Stimulated activated naive CD8-positive, alpha-beta T cell treated with anti-CD3 and anti-CD28 coated beads, Interleukin-15, amount 100 ng/mL, for 72 hours (primary cell): ENCODE data around the gene TMEM120B.

ENCODE experiments used
- ATAC-seq: fragments of 150-1000 bp; cut with Tn5 transposase; 2 replicates; pipeline ENCODE4 v1.10.0; 2021; ENCODE audit warnings: mild to moderate bottlenecking, moderate library complexity
- DNase-seq, 2 donors: peaks; one replicate each; pipeline ENCODE4 v3.0.0; 2021 to 2022
- H3K27ac Mint-ChIP-seq, 2 donors: one replicate each; pipeline ENCODE4 v1.8.0; 2022; ENCODE audit warnings: mild to moderate bottlenecking in 2 of 2, mixed read lengths in 2 of 2, moderate library complexity in 2 of 2
- H3K27me3 Mint-ChIP-seq: one replicate; pipeline ENCODE4 v1.8.0; 2022; ENCODE audit warnings: mixed read lengths
- H3K4me1 Mint-ChIP-seq: one replicate; pipeline ENCODE4 v1.8.0; 2022; ENCODE audit warnings: mild to moderate bottlenecking, mixed read lengths
- H3K4me3 Mint-ChIP-seq, 2 donors: one replicate each; pipeline ENCODE4 v1.8.0; 2022; ENCODE audit warnings: mild to moderate bottlenecking in 2 of 2, mixed read lengths in 2 of 2, moderate library complexity in 1 of 2
- H3K9me3 Mint-ChIP-seq, 2 donors: one replicate each; pipeline ENCODE4 v1.8.0; 2022; ENCODE audit warnings: mixed read lengths in 2 of 2

TMEM120B gene

DNA sequence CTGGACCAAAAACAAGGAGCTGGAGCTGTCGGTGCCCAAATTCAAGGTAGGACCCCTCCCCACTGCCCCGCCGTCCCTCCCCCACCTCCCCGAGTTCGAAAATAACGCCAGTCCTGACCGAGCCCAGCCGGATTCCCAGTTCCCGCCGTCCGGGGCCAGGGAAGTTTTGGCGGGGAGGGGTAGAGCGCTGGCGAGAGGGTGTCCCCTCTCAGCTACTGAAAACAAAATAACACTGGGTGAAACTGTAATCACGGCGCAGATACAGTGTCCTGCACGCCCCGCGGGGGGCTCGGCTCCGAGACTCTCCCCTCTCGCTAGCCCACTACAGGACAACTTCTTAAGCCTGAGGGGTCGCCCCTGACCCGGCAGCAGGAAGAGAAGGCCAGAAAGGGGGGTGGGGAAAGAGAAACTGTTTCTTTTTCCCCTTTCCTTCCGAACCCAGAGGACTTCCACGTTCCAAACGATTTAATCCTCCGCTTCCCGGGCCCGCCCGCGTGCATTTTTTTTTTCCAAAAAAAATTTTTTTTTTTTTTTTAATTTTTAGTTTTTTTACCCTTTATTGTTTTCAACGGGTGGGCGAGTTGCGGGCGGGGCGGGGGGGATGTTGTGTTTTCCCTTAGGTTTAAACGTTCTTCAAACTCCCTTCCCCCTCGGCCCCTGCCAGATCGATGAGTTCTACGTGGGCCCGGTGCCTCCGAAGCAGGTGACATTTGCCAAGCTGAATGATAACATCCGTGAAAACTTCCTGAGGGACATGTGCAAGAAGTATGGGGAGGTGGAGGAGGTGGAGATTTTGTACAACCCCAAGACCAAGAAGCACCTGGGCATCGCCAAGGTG lies 92.8 kb downstream of the TMEM120B start:
- Mint-ChIP-seq H3K9me3 (no peaks in the 10 kb centered on the region), H3K27me3 (no peaks in the 10 kb centered on the region), H3K27ac (peak overlapping the region; percentile 86 to 98), H3K4me1 (peaks cover 50% of the 10 kb centered on the region), H3K4me3 (peak overlapping the region; percentile 88 to 89)
- DNase-seq = no peak
- no peak for ATAC-seq

DNA sequence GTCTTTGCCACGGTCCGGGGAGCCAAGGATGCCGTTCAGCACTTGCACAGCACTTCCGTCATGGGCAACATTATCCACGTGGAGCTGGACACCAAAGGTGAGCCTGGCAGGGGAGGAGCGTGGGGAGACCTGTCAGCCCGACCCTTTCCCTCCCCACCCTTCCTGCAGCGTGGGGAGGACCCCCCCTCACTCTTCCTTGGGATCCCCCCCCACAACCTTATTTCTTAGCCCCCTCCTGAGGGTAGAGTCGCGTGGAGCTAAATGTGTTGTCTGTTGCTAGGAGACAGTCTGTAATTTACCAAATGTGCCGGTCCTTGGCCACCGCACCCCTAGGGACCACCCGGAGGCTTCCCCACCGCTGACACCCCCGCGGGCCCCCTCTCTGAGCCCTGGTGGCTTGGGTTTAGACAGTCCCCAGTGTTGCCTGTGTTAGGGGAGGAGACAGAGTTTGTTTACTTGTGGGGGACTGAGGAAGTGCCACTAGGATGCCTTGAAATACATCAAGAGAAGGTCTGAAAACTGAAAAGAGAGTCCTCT lies 93.5 kb downstream of the TMEM120B start:
- ATAC-seq = no peak
- no peak for DNase-seq
- H3K27ac Mint-ChIP-seq = peak overlapping the region; percentile 70 to 93
- no peaks in the 10 kb centered on the region for H3K9me3 Mint-ChIP-seq
- peaks cover 57% of the 10 kb centered on the region for H3K4me1 Mint-ChIP-seq
- H3K27me3 Mint-ChIP-seq = no peaks in the 10 kb centered on the region
- peak overlapping the region; percentile 88 to 89 for H3K4me3 Mint-ChIP-seq

DNA sequence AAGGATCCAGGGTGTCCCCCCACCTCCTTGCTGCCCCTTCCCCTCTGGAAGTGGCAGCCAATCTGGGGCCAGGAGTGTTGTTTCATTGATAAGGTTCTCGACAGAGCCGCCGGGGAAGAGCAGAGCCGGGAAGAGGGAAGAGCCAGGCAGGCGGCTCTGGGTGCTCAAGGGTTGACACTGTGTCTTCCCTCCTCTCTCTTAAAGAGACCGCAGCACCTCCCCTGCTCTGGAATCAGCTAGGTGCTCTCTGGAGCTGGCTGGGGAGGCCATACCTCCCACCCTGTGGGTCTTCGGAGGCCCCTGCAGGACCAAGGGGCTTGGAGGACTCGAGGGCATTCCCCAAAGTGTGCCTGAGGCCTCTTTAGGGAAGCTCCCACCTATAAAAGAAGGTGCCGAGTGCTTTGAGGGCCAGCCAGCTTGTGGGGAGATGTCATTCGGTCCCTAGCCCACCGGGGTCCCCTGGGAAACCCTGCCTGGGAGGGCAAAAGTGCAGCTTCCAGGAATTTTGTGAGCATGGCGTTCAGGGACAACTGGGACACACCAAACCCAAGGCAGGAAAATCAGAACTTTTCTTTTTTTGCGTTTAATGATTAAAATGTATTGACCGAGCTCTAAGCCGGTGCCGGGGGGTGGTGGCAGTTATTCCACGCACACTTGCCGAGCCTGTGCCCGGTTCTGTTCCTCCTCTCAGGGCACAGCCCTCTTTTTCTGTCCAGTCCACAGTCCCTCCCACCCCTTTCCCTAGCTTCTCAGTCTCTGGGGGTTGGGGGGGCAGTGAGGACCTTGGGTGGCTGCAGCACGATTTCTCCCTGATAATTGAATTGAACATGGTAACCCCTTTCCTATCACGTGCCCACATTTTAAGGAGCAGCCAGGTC lies 94.2 kb downstream of the TMEM120B start:
- ATAC-seq (no peak), DNase-seq (no peak)
- H3K4me1 Mint-ChIP-seq = peaks cover 64% of the 10 kb centered on the region
- peak overlapping the region; percentile 70 to 93 for H3K27ac Mint-ChIP-seq
- no peaks in the 10 kb centered on the region for H3K27me3 Mint-ChIP-seq
- peak overlapping the region; percentile 88 to 89 for H3K4me3 Mint-ChIP-seq
- H3K9me3 Mint-ChIP-seq = no peaks in the 10 kb centered on the region

DNA sequence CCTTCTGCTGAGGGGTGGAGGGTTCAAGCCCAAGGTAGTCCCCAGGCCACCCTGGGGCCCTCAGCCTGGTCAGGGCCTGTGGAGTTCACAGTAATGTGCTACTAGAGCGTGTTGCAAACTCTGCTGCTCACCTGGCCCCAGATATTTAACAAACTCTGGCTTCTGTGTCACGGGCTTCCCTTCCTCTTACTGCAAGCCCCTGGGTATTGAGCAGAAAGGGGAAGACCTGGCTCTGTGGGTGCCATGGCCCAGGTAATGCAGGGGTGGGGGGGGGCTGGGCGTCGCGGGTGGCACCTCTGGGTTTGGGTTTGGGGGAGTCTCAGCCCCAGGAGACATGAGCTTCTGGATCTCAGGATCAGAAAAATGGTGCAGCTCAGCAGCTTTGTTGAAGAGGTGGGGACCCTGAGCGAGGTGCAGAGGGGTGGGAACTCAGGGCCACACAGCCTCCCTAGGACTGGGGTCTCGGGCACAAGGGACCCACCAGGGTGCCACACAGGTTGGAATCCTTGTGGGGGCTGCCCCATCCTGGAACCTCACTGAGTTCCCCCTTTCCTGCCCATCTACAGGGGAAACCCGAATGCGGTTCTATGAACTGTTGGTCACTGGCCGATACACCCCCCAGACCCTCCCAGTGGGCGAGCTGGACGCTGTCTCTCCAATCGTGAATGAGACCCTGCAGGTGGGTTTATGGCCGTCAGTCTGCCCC lies 95.2 kb downstream of the TMEM120B start:
- ATAC-seq = no peak
- Mint-ChIP-seq H3K27me3 (no peaks in the 10 kb centered on the region), H3K4me1 (peaks cover 70% of the 10 kb centered on the region), H3K27ac (no peak overlapping the region), H3K4me3 (peak overlapping the region; percentile 88 to 89), H3K9me3 (no peaks in the 10 kb centered on the region)
- DNase-seq = no peak

DNA sequence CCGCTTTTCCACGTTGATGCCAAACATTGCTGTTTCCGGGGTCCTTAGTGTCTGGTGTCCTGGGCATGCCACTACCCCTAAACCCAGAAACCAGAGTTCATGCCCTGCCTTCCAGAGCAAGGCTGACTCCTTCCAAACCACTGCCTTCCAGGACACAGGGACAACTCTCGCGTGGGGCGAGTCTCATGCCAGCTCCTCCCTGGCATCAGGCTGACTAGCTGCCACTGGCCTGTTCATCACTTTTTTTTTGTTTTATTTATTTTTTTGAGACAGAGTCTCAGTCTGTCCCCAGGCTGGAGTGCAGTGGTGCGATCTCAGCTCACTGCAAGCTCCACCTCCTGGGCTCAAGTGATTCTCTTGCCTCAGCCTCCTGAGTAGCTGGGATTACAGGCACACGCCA lies 96.1 kb downstream of the TMEM120B start:
- ATAC-seq (no peak), DNase-seq (no peak)
- Mint-ChIP-seq H3K4me1 (peaks cover 74% of the 10 kb centered on the region), H3K27ac (peak overlapping the region in 1 of 2 donors; percentile 21), H3K9me3 (no peaks in the 10 kb centered on the region), H3K4me3 (peak overlapping the region in 1 of 2 donors; percentile 19), H3K27me3 (no peaks in the 10 kb centered on the region)

GRCh38 chr12:121809712-121810116 lies 97.2 kb downstream of the TMEM120B start:
- H3K4me3 Mint-ChIP-seq = no peak overlapping the region
- peaks cover 77% of the 10 kb centered on the region for H3K4me1 Mint-ChIP-seq
- no peak overlapping the region for H3K27ac Mint-ChIP-seq
- ATAC-seq = no peak
- H3K9me3 Mint-ChIP-seq = no peaks in the 10 kb centered on the region
- no peak for DNase-seq
- no peaks in the 10 kb centered on the region for H3K27me3 Mint-ChIP-seq

GRCh38 chr12:121810234-121810817 lies 97.8 kb downstream of the TMEM120B start:
- H3K27me3 Mint-ChIP-seq = no peaks in the 10 kb centered on the region
- peak overlapping the region in 1 of 2 donors; percentile 86 for H3K4me3 Mint-ChIP-seq
- H3K27ac Mint-ChIP-seq = peak overlapping the region in 1 of 2 donors; percentile 55
- H3K4me1 Mint-ChIP-seq = peaks cover 81% of the 10 kb centered on the region
- ATAC-seq = no peak
- H3K9me3 Mint-ChIP-seq = no peaks in the 10 kb centered on the region
- no peak for DNase-seq

GRCh38 chr12:121810833-121811433 lies 98.4 kb downstream of the TMEM120B start:
- Mint-ChIP-seq H3K9me3 (no peaks in the 10 kb centered on the region), H3K27me3 (no peaks in the 10 kb centered on the region), H3K27ac (peak overlapping the region; percentile 30 to 55), H3K4me1 (peaks cover 81% of the 10 kb centered on the region), H3K4me3 (peak overlapping the region; percentile 86 to 94)
- no peak for DNase-seq
- no peak for ATAC-seq

DNA sequence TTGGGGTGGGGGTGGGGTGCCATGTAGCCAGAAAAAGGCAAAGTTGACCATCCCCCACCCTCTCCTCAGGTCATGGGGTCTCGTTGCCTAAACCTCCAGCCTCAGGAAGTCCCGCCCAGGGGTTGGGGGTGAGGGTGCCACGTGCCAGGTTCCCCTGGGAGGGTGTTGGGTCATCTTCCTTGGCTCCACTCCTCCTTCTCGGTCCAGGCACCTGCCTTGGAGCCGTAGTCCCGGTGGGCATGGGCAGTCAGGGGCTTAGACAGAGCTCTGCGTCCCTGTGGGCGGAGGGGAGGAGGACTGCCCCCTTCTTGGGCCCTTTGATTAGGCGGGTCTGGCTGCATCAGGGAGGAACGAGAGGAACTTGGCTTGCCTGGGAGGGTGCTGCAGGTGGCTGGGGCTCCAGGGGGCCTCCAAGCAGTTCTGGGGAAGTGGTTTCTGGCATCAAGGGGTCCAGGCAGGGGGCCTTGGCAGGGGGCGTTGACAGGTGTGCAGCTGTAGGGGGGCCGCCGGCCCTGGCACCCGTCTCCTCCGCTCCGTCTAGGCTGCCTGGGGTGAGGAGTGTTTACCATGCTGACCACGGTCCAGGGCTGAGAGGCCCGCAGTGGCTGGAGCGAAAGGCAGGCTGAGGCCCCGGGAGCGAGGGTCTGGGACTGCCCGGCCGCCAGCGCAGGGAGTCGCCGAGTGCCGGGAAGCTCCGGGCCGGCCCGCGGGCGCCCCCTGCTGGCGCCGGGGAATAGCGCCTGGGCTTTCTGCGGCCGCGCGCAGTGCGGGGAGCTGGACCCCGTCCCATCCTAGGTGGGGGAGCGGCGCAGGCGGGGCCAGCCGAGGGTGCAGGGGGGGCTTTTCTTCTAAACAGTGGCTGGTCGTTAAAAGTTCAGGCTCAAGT lies 99.1 kb downstream of the TMEM120B start:
- Mint-ChIP-seq H3K27ac (peak overlapping the region; percentile 81 to 91), H3K4me1 (peaks cover 74% of the 10 kb centered on the region), H3K27me3 (no peaks in the 10 kb centered on the region), H3K9me3 (no peaks in the 10 kb centered on the region), H3K4me3 (peak overlapping the region; percentile 86 to 94)
- DNase-seq (peak; percentile 69 to 78), ATAC-seq (peak; percentile 86)

DNA sequence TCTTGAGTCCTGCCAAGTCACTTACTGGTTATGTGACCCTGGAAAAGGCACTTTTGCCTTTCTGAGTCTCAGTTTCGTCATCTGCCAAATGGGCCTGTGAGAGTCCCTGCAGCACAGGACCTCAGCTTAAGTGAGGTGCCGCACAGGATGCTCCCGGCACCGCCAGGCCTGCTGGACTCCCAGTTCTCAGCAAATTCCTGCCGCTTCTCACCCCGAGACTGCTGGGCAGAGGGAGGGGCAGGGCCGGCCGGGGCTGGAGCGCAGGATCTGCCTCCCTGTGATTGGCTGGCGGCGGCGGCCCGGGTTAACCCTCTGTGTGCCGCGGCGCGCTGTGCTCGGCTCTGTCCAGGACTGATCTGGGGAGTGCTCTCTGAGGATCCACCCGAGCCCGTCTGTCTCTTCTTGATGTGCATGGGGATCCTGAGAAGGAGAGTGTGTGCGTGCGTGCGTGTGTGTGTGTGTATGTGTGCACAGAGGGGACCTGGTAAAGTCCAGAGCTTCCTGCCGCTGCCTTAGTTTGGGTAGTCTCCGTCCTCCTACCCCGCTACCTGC lies 99.8 kb downstream of the TMEM120B start:
- Mint-ChIP-seq H3K4me1 (peaks cover 67% of the 10 kb centered on the region), H3K27ac (peak overlapping the region in 1 of 2 donors; percentile 91), H3K9me3 (no peaks in the 10 kb centered on the region), H3K4me3 (peak overlapping the region; percentile 86 to 94), H3K27me3 (no peaks in the 10 kb centered on the region)
- DNase-seq (no peak), ATAC-seq (peak; percentile 62)

- DNase-seq (no peak), ATAC-seq (no peak)
- H3K4me3 Mint-ChIP-seq = peak overlapping the region; percentile 86 to 94
- no peaks in the 10 kb centered on the region for H3K27me3 Mint-ChIP-seq
- H3K27ac Mint-ChIP-seq = peak overlapping the region; percentile 28 to 91
- H3K9me3 Mint-ChIP-seq = no peaks in the 10 kb centered on the region
- peaks cover 59% of the 10 kb centered on the region for H3K4me1 Mint-ChIP-seq
These were observed 100.7 kb downstream of the TMEM120B start for GRCh38 chr12:121812921-121813896.

DNA sequence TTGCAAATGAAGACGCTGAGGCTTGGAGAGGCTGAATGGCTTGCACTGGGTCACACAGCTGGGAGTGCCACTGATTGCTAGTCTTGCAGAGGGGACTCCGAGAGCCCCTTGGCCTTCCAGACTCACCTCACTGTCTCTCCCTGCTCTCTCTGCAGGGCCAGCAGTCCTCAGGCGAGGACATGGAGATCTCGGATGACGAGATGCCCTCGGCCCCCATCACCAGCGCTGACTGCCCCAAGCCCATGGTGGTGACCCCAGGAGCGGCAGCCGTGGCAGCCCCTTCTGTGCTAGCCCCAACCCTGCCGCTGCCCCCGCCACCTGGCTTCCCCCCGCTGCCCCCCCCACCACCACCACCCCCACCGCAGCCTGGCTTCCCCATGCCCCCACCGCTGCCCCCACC lies 101.4 kb downstream of the TMEM120B start:
- Mint-ChIP-seq H3K4me3 (peak overlapping the region in 1 of 2 donors; percentile 16), H3K27me3 (no peaks in the 10 kb centered on the region), H3K27ac (no peak overlapping the region), H3K9me3 (no peaks in the 10 kb centered on the region), H3K4me1 (peaks cover 53% of the 10 kb centered on the region)
- DNase-seq = no peak
- no peak for ATAC-seq
